Measurements from ENCODE around the gene LPAR2.

The LPAR2 gene

DNA sequence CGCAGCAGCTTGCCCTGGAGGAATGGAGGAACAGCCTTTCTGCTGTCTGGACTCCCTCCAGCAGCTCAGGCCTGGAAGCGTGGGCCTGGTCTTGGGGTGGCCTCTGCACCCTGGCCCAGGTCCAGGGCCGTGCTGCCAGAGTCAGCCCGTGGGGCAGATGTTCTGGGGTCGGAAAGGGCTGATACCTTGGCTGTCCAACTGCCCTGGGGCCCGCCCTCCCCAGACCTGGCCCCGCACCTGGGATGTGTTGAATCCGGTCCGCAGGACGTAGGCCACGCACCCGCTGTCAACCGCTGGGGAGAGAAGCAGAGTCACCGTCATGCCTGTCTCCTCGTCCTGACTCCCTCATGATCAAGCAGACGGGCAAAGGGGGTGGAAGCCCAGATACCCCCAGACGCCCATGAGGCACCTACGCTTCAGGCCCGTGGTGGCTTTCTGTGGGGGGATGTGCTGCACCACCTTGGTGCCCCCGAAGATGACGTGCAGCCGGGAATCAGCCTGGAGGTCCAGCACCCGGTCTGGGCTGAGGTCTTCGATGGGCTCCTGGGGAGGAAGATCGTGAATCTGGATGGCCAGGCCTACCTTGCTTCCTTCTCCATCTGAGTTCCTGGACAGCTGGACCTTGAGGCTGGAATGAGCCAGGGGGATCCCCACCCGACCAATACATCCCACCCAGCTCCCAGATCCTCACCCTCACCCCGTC, 27.8 kb upstream of the LPAR2 start:
- Histone ChIP-seq H3K36me3 (ENCODE audit: control insufficient read depth, insufficient read depth, low read length) (peaks cover 79% of the 10 kb centered on the region), H3K27me3 (replicated peaks; ENCODE audit: control insufficient read depth, insufficient read depth, low read length) (no peaks in the 10 kb centered on the region), H3K4me3 (replicated peaks; ENCODE audit: low read depth, low read length) (no peak overlapping the region)
- no peak for DNase-seq (ENCODE audit: extremely low read depth, insufficient read length)
- TF ChIP-seq, protein P1, sequence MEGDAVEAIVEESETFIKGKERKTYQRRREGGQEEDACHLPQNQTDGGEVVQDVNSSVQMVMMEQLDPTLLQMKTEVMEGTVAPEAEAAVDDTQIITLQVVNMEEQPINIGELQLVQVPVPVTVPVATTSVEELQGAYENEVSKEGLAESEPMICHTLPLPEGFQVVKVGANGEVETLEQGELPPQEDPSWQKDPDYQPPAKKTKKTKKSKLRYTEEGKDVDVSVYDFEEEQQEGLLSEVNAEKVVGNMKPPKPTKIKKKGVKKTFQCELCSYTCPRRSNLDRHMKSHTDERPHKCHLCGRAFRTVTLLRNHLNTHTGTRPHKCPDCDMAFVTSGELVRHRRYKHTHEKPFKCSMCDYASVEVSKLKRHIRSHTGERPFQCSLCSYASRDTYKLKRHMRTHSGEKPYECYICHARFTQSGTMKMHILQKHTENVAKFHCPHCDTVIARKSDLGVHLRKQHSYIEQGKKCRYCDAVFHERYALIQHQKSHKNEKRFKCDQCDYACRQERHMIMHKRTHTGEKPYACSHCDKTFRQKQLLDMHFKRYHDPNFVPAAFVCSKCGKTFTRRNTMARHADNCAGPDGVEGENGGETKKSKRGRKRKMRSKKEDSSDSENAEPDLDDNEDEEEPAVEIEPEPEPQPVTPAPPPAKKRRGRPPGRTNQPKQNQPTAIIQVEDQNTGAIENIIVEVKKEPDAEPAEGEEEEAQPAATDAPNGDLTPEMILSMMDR (IDR thresholded peaks at IDR 0.05; ENCODE audit: insufficient read depth, low read length, poor library complexity, severe bottlenecking): no peak

DNA sequence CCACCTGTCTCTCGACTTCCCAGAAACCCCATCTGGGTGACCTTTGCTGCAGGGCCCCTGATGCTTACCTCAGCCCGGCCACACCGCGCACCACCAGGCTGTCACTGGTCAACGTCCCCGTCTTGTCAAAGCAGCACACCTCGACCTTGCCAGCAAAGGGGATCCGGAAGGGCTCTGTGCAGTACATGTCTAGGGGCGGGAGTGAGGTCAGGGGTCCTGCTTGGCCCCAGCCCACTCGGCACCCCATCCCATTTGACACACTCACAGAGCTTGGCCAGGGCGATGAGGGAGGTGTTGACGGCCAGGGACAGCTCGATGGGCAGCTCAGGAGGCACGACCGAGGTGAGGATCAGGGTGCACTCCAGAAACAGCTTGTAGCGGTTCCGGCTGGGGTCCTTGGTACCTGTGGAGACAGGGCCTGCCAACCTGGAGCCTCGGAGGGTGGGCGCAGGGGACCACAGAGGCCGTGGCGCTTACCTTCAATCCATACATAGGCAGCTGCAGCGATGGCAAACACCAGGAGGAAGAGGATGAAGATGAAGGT, 27.1 kb upstream of the LPAR2 start:
- Histone ChIP-seq H3K4me3 (replicated peaks; ENCODE audit: low read depth, low read length) (no peak overlapping the region), H3K36me3 (ENCODE audit: control insufficient read depth, insufficient read depth, low read length) (peaks cover 85% of the 10 kb centered on the region), H3K27me3 (replicated peaks; ENCODE audit: control insufficient read depth, insufficient read depth, low read length) (no peaks in the 10 kb centered on the region)
- DNase-seq (ENCODE audit: extremely low read depth, insufficient read length): no peak
- TF ChIP-seq, protein P1 (IDR thresholded peaks at IDR 0.05; ENCODE audit: insufficient read depth, low read length, poor library complexity, severe bottlenecking): no peak

DNA sequence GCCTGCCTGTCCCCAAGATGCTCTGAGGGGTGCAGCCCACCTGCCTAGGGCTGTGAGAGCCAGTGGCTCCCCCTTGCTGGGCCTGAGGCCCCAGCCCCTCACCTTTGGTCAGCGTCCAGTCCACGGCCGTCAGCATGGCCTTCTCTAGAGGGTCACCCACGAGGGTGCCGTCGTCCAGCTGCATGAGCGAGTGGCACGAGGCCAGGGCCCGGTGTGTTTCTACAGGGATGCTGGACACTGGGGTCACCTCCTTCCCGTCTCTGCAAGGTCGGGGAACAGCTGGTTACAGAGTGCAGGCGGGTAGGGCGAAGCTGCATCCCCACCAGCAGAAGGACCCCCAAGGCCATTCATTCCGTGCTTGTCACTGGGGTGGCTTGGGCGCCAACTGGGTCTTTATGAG, 26.4 kb upstream of the LPAR2 start:
- no peak for DNase-seq (ENCODE audit: extremely low read depth, insufficient read length)
- H3K4me3 ChIP-seq (replicated peaks; ENCODE audit: low read depth, low read length): no peak overlapping the region
- H3K27me3 ChIP-seq (replicated peaks; ENCODE audit: control insufficient read depth, insufficient read depth, low read length): no peaks in the 10 kb centered on the region
- peaks cover 82% of the 10 kb centered on the region for H3K36me3 ChIP-seq (ENCODE audit: control insufficient read depth, insufficient read depth, low read length)
- TF ChIP-seq, protein P1 (IDR thresholded peaks at IDR 0.05; ENCODE audit: insufficient read depth, low read length, poor library complexity, severe bottlenecking): no peak

DNA sequence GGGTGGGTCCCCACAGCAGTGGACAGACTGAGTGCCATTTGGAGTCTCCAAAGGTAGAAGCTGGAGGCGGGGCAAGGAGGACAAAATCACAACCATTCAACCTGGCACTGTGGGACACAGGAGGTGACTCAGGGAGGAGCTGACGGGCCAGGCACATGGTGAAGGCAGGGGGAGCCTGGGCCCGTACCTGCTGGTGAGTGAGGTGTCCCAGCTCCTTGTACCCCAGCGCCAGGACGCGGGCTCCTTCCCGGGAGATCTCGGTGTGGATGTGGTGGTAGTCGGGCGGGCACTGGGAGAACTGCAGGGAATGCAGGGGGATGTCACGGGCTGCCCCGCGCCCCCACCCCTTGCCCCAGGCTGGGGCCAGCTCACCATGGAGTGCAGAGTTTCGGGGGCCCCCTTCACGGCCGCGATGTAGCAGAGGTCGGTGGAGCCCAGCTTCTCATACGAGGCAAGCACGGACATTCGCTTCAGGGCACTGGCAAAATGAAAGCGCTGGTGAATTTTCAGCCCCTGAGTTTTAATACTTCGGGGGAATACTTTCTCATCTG, 25.7 kb upstream of the LPAR2 start:
- Histone ChIP-seq H3K27me3 (replicated peaks; ENCODE audit: control insufficient read depth, insufficient read depth, low read length) (no peaks in the 10 kb centered on the region), H3K36me3 (ENCODE audit: control insufficient read depth, insufficient read depth, low read length) (peaks cover 82% of the 10 kb centered on the region), H3K4me3 (replicated peaks; ENCODE audit: low read depth, low read length) (no peak overlapping the region)
- TF ChIP-seq, protein P1 (IDR thresholded peaks at IDR 0.05; ENCODE audit: insufficient read depth, low read length, poor library complexity, severe bottlenecking): no peak
- DNase-seq (ENCODE audit: extremely low read depth, insufficient read length): no peak

DNA sequence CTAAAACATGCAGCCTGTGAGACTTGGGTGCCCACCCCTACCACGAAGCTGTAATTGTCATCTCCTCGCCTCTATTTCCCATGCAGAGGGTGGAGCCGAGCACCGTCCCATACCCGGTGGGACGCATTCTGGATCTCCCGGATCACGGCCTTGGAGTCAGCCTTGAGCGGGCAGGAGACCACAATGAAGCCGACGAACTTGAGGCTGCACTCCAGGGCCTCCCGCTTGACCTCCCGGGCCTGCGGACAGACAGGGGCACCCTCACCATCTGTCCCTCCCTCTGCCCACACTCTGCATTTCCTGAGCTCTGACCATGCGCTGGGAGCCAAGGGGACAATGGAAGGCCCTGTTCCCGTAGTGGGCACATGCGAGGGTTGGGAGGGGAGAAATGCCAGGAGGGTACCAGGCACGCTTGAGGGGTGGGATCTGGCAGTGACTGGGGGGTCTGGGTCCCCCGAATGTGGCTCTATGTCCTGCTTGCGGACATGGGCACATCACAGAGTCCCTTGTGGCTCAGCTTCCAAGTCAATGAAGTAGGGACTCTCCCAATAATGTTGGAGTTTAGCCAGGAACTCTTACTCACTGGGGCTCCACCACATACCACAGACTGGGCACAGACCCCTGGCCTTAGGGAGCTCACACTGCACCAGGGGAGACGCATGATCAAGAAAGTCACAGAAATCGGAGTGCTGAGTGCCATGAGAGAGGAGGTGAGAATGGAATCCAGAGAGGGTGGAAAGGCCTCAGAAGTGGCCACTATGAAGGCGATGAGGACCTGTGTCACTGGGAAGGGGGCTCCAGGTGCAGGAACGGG, 24.7 kb upstream of the LPAR2 start:
- DNase-seq (ENCODE audit: extremely low read depth, insufficient read length): no peak
- H3K36me3 ChIP-seq (ENCODE audit: control insufficient read depth, insufficient read depth, low read length): peaks cover 75% of the 10 kb centered on the region
- no peaks in the 10 kb centered on the region for H3K27me3 ChIP-seq (replicated peaks; ENCODE audit: control insufficient read depth, insufficient read depth, low read length)
- TF ChIP-seq, protein P1 (IDR thresholded peaks at IDR 0.05; ENCODE audit: insufficient read depth, low read length, poor library complexity, severe bottlenecking): no peak
- no peak overlapping the region for H3K4me3 ChIP-seq (replicated peaks; ENCODE audit: low read depth, low read length)

Measured in GM06990 (cell line).